Heart right ventricle (tissue), 16 donors: ENCODE results near the gene DDC. TPM values are rescaled to one million over a fixed set of nuclear protein-coding genes. Genes with fewer than 3 reads are reported as not detected.
A peak's percentile ranks its signal among the peaks of the same experiment; 100 is the strongest.
"Not testable (repeated sequence)": the region's sequence is repeated elsewhere in the genome, so short reads cannot be mapped to it uniquely, and the experiment has no call there.

Experiments
- ATAC-seq, 8 donors: fragments of 200-7000 bp; cut with Tn5 transposase; one replicate each; pipeline ENCODE4 v1.9.1; 2020; ENCODE audit warnings: mild to moderate bottlenecking in 8 of 8, moderate library complexity in 8 of 8, moderate number of reproducible peaks in 1 of 8
- DNase-seq, 2 donors: peaks; one replicate each; pipeline ENCODE4 v3.0.0-alpha.2; 2020
- H3K27ac ChIP-seq, 10 donors: fragments of 200-600 bp; sonication (generic) in 2 of 10; one replicate each; pipeline versions ENCODE4 v1.5.0 to v1.8.0; 2020 to 2022; ENCODE audit warnings: mild to moderate bottlenecking in 3 of 10
- H3K27me3 ChIP-seq, 7 donors: fragments of 200-600 bp; one replicate each; pipeline ENCODE4 v1.8.0; 2021 to 2022; ENCODE audit warnings: mild to moderate bottlenecking in 2 of 7
- H3K36me3 ChIP-seq, 9 donors: fragments of 200-600 bp; sonication (generic) in 1 of 9; one replicate each; pipeline versions ENCODE4 v1.5.0 to v1.8.0; 2020 to 2022; ENCODE audit warnings: mild to moderate bottlenecking in 2 of 9
- H3K4me1 ChIP-seq, 9 donors: fragments of 200-600 bp; sonication (generic) in 1 of 9; one replicate each; pipeline versions ENCODE4 v1.5.0 to v1.8.0; 2020 to 2022; ENCODE audit warnings: mild to moderate bottlenecking in 4 of 9
- H3K4me3 ChIP-seq, 10 donors: fragments of 200-600 bp; sonication (generic) in 2 of 10; one replicate each; pipeline versions ENCODE4 v1.5.0 to v1.8.0; 2020 to 2022; ENCODE audit warnings: mild to moderate bottlenecking in 7 of 10, moderate library complexity in 2 of 10
- H3K9me3 ChIP-seq, 11 donors: fragments of 200-600 bp in 10 of 11; sonication (generic) in 2 of 11; one replicate each; pipeline versions ENCODE4 v1.5.0 to v1.8.0; 2013 to 2022; ENCODE audit warnings: mild to moderate bottlenecking in 2 of 11, control low read depth in 1 of 11, moderate library complexity in 1 of 11
- WGBS, 2 donors: extraction: QIAGEN DNeasy Blood & Tissue Kit; methylation state at CpG; one replicate each; pipeline ENCODE4 v1.1.7; 2013; ENCODE audit warnings: inconsistent platforms in 1 of 2; 5-methylcytosine and 5-hydroxymethylcytosine counted together
- intact Hi-C, 10 donors: fragments of 100-400 bp; cut with DNase I; formaldehyde crosslinking; loops; one replicate each; pipeline versions ENCODE4 v1.11.1 to v1.14.2; 2022
- polyA plus RNA-seq, 2 donors: library from polyadenylated mRNA; stranded (reverse); fragments of 200-250 nt; gene quantifications; one replicate each; pipeline ENCODE4 v1.2.3, GENCODE V29; 2013
- total RNA-seq, 10 donors: library from RNA; stranded (reverse); fragmentation: NEBNext Ultra II Directional in 3 of 10; extraction: Animal tissue kit (Norgen Biotek cat#: 25700) in 3 of 10; gene quantifications; one replicate each; pipeline versions ENCODE4 v1.2.1 to v1.2.4, GENCODE V29; 2021 to 2023
- TF ChIP-seq, protein P1 (sequence below), 9 donors: fragments of 200-600 bp; sonication (generic) in 2 of 9; IDR thresholded peaks; one replicate each; pipeline versions ENCODE4 v1.5.0 to v1.8.0; 2021 to 2022; ENCODE audit warnings: antibody characterized with exemption in 9 of 9, mild to moderate bottlenecking in 5 of 9, moderate library complexity in 1 of 9
- donor health status: Arrhythmogenic right ventricular cardiomyopathy.
- donor health status: ischemic (EF 13 %, LVEDD 7.1; RV severe dilation, severe dysfunction).
- donor health status: healthy with polysubstance abuse.
- donor health status: DM: no; HTN: yes; CAD: no.
- donor health status: DM: no; HTN: no; CAD: no.
- donor health status: ischemic (EF 25% LVEDD 6.9; RV normal size, moderate dysfunction).
- donor health status: ischemic (EF 25% LVEDD 5.7; RV mildly dilated, moderate dysfunction).
- donor health status: healthy.
- donor health status: DM: yes; HTN: yes; CAD: no.
- donor health status: Ischemic cardiomyopathy.
- donor health status: ischemic (EF 35%, LVEDD 5.7; RV mildly dilated, moderate dysfunction).
- donor health status: nonischemic (EF 11% LVEDD 7.7; RV severe dilation, severe dysfunction).
- donor health status: DM: yes; HTN: yes; CAD: no.
- donor health status: PGD.
- donor health status: ischemic (EF 29% LVEDD 5.4; RV normal size, mild dysfunction).
- donor health status: nonischemic (EF 23%, LVEDD 6.1; RV moderate dilation, normal function).

The DDC gene
- total and polyA plus RNA-seq, 12 donors: not detected

- H3K4me3 ChIP-seq: no peak overlapping the region
- H3K27me3 ChIP-seq: peaks cover 0 to 15% (median 0%) of the 10 kb centered on the region in 7 donors
- H3K4me1 ChIP-seq: peaks cover 0 to 6% (median 0%) of the 10 kb centered on the region in 9 donors
- H3K27ac ChIP-seq: no peak overlapping the region
- 92 to 93% methylated on average over 15 of the region's 15 CpGs for WGBS, 2 donors
- DNase-seq (no peak), ATAC-seq (no peak)
- no peaks in the 10 kb centered on the region for H3K9me3 ChIP-seq
- TF ChIP-seq, protein P1, sequence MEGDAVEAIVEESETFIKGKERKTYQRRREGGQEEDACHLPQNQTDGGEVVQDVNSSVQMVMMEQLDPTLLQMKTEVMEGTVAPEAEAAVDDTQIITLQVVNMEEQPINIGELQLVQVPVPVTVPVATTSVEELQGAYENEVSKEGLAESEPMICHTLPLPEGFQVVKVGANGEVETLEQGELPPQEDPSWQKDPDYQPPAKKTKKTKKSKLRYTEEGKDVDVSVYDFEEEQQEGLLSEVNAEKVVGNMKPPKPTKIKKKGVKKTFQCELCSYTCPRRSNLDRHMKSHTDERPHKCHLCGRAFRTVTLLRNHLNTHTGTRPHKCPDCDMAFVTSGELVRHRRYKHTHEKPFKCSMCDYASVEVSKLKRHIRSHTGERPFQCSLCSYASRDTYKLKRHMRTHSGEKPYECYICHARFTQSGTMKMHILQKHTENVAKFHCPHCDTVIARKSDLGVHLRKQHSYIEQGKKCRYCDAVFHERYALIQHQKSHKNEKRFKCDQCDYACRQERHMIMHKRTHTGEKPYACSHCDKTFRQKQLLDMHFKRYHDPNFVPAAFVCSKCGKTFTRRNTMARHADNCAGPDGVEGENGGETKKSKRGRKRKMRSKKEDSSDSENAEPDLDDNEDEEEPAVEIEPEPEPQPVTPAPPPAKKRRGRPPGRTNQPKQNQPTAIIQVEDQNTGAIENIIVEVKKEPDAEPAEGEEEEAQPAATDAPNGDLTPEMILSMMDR (IDR thresholded peaks at IDR 0.05): no peak
- no peaks in the 10 kb centered on the region for H3K36me3 ChIP-seq
- intact Hi-C loops: no loop called here
These were observed 25.5 kb downstream of the DDC start for GRCh38 chr7:50539725-50540124.

DNA sequence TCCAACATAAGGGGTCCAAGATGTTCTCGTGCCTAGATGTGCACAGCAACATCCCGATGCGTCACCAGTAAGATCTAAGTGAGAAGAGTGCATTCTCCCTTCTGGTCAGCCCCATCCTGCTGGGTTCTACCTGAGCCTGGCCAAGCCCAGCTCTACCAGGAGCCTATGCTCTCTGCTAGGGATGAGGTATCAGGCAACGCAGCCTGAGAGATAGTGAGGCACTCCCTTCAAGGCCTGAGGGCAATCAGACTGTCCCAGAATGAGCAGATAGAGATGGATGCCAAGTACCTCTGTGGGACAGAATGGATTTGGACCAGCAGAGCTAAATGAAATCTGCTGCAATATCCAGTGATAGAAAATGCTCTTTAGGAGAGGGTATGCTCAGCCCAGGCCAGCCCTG is 26.7 kb downstream of the DDC start:
- no peak for DNase-seq
- Histone ChIP-seq H3K4me3 (no peak overlapping the region), H3K9me3 (no peaks in the 10 kb centered on the region), H3K27ac (no peak overlapping the region), H3K27me3 (peaks cover 0 to 15% (median 0%) of the 10 kb centered on the region in 7 donors), H3K36me3 (no peaks in the 10 kb centered on the region), H3K4me1 (peaks cover 0 to 10% (median 0%) of the 10 kb centered on the region in 9 donors)
- TF ChIP-seq, protein P1 (IDR thresholded peaks at IDR 0.05): no peak
- 85 to 87% methylated on average over 4 of the region's 4 CpGs for WGBS, 2 donors
- intact Hi-C loops: no loop called here
- ATAC-seq: no peak

- Histone ChIP-seq H3K27ac (no peak overlapping the region), H3K4me1 (peaks cover 0 to 10% (median 0%) of the 10 kb centered on the region in 9 donors), H3K9me3 (no peaks in the 10 kb centered on the region), H3K36me3 (no peaks in the 10 kb centered on the region), H3K4me3 (no peak overlapping the region), H3K27me3 (peaks cover 0 to 15% (median 0%) of the 10 kb centered on the region in 7 donors)
- TF ChIP-seq, protein P1 (IDR thresholded peaks at IDR 0.05): no peak
- ATAC-seq (no peak), DNase-seq (no peak)
- intact Hi-C loops: no loop called here
- WGBS, 2 donors: 85% methylated on average over 8 of the region's 8 CpGs
These were observed 27.8 kb downstream of the DDC start for GRCh38 chr7:50537417-50537816.

DNA sequence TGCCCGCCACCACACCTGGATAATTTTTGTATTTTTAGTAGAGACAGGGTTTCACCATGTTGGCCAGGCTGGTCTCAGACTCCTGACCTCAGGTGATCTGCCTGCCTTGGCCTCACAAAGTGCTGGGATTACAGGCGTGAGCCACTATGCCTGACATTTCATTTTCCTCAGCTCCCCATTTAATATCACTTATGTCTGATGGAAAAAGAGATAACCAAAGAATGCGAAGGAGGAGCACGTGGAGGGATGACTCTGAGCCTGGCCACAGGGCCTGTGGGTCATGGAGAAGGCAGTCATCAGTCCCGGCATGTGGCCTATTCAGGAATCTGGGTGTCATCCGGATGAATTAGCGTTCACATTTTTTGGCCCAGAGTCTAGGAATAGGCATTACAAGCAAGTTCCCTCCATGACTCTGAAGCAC is 29.9 kb downstream of the DDC start:
- WGBS, 2 donors: 79 to 86% methylated on average over 7 of the region's 7 CpGs
- H3K9me3 ChIP-seq, H3K27ac ChIP-seq, DNase-seq, ATAC-seq, intact Hi-C loops, H3K4me3 ChIP-seq, H3K36me3 ChIP-seq: not testable (repeated sequence)
- peaks cover 0 to 10% (median 0%) of the 10 kb centered on the region in 9 donors for H3K4me1 ChIP-seq
- H3K27me3 ChIP-seq: peaks cover 0 to 15% (median 3%) of the 10 kb centered on the region in 7 donors

DNA sequence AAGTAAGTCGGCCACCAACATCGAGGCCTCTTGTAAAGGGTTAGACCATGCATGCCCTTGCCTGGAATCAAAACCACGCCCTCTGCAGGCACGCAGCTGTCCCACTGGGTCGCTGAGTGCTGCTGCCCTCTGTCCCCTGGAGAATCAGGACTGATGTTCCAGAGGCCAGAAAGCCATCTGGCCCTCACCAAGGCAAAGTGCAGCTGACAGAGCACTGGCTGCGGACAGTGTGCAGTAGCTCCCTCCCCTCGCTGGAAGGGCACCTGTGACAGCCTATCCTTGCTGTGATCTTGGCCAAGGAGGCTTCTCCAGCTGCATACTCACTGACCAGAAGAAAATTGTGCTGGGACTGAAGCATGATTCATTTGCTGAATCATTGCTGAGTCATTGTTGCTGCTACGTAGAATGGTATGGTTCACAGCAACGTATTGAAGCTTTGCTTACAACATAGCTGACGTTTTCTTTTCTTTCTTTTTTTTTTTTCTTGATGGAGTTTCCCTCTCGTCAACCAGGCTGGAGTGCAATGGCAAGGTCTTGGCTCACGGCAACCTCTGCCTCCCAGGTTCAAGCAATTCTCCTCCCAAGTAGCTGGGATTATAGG is 30.4 kb downstream of the DDC start:
- WGBS, 2 donors: 66 to 72% methylated on average over 12 of the region's 12 CpGs
- H3K9me3 ChIP-seq: no peaks in the 10 kb centered on the region
- H3K4me1 ChIP-seq: peaks cover 0 to 10% (median 0%) of the 10 kb centered on the region in 9 donors
- intact Hi-C loops: no loop called here
- no peak overlapping the region for H3K4me3 ChIP-seq
- H3K27ac ChIP-seq: no peak overlapping the region
- DNase-seq (no peak), ATAC-seq (peak in 1 of 8 donors; percentile 31)
- TF ChIP-seq, protein P1 (IDR thresholded peaks at IDR 0.05): no peak
- H3K27me3 ChIP-seq: peaks cover 0 to 15% (median 5%) of the 10 kb centered on the region in 7 donors
- no peaks in the 10 kb centered on the region for H3K36me3 ChIP-seq
